H9 (cell line): ENCODE results near the gene BHLHE23. TPM values are rescaled to one million over a fixed set of nuclear protein-coding genes. Genes with fewer than 3 reads are reported as not detected.

Source experiments
- DNase-seq: peaks from one replicate; pipeline ENCODE4 v3.0.0-alpha.2; 2017
- H2AFZ ChIP-seq: one replicate; pipeline ENCODE4 v1.6.1; 2013; ENCODE audit warnings: mild to moderate bottlenecking, low read length, control low read depth, moderate library complexity
- H2AK5ac ChIP-seq: 2 replicates; pipeline ENCODE4 v1.6.1; 2013; ENCODE audit warnings: low read length, control low read depth, mixed read lengths; ENCODE audit not compliant: insufficient read length
- H2BK120ac ChIP-seq: one replicate; pipeline ENCODE4 v1.6.1; 2013; ENCODE audit warnings: low read depth, mild to moderate bottlenecking, low read length, control low read depth, inconsistent platforms; ENCODE audit not compliant: poor library complexity, severe bottlenecking
- H2BK12ac ChIP-seq: 2 replicates; pipeline ENCODE4 v1.6.1; 2013; ENCODE audit warnings: low read length, control low read depth, mixed read lengths, low read depth; ENCODE audit not compliant: insufficient read length
- H2BK15ac ChIP-seq: 2 replicates; pipeline ENCODE4 v1.6.1; 2013; ENCODE audit warnings: low read depth, low read length, control low read depth
- H2BK20ac ChIP-seq: one replicate; pipeline ENCODE4 v1.6.1; 2013; ENCODE audit warnings: low read depth, mild to moderate bottlenecking, low read length, control low read depth, inconsistent platforms; ENCODE audit not compliant: poor library complexity, severe bottlenecking
- H2BK5ac ChIP-seq: 2 replicates; pipeline ENCODE4 v1.6.1; 2013; ENCODE audit warnings: low read length, control low read depth, mixed read lengths; ENCODE audit not compliant: insufficient read length
- H3K14ac ChIP-seq: 2 replicates; pipeline ENCODE4 v1.6.1; 2013; ENCODE audit warnings: low read length, control low read depth; ENCODE audit not compliant: insufficient read depth
- H3K18ac ChIP-seq: 2 replicates; pipeline ENCODE4 v1.6.1; 2013; ENCODE audit warnings: low read depth, mild to moderate bottlenecking, mixed read lengths, low read length, control low read depth; ENCODE audit not compliant: insufficient read length
- H3K23ac ChIP-seq: 2 replicates; pipeline ENCODE4 v1.6.1; 2013; ENCODE audit warnings: low read length, control low read depth, mixed read lengths, low read depth; ENCODE audit not compliant: insufficient read length
- H3K23me2 ChIP-seq: 2 replicates; pipeline ENCODE4 v1.6.1; 2013; ENCODE audit warnings: low read depth, mild to moderate bottlenecking, mixed read lengths, low read length, control low read depth; ENCODE audit not compliant: insufficient read length, poor library complexity, severe bottlenecking
- H3K27ac ChIP-seq: 2 replicates; pipeline ENCODE4 v1.5.1; 2013; ENCODE audit warnings: low read length, control low read depth, mixed read lengths, low read depth; ENCODE audit not compliant: insufficient read length
- H3K27me3 ChIP-seq: 2 replicates; pipeline ENCODE4 v1.6.1; 2013; ENCODE audit warnings: low read length, control low read depth, inconsistent platforms; ENCODE audit not compliant: insufficient read depth
- H3K4ac ChIP-seq: 2 replicates; pipeline ENCODE4 v1.6.1; 2013; ENCODE audit warnings: low read depth, mild to moderate bottlenecking, control low read depth, inconsistent platforms, low read length, moderate library complexity
- H3K4me1 ChIP-seq: 2 replicates; pipeline ENCODE4 v1.6.1; 2013; ENCODE audit warnings: low read length, control low read depth, inconsistent platforms; ENCODE audit not compliant: insufficient read depth
- H3K4me2 ChIP-seq: 2 replicates; pipeline ENCODE4 v1.6.1; 2013; ENCODE audit warnings: low read length, control low read depth, mixed read lengths; ENCODE audit not compliant: insufficient read length, insufficient read depth
- H3K56ac ChIP-seq: 2 replicates; pipeline ENCODE4 v1.6.1; 2013; ENCODE audit warnings: low read depth, mild to moderate bottlenecking, mixed read lengths, low read length, control low read depth; ENCODE audit not compliant: insufficient read length
- H3K79me1 ChIP-seq: 2 replicates; pipeline ENCODE4 v1.6.1; 2013; ENCODE audit warnings: low read depth, mild to moderate bottlenecking, moderate library complexity, low read length, control low read depth, inconsistent platforms; ENCODE audit not compliant: insufficient read depth, poor library complexity, severe bottlenecking
- H3K79me2 ChIP-seq: 2 replicates; pipeline ENCODE4 v1.6.1; 2013; ENCODE audit warnings: low read length, control low read depth, inconsistent platforms; ENCODE audit not compliant: insufficient read depth
- H3K9ac ChIP-seq: 2 replicates; pipeline ENCODE4 v1.6.1; 2013; ENCODE audit warnings: low read length, control low read depth, mixed read lengths; ENCODE audit not compliant: insufficient read length; ENCODE audit errors: extremely low read depth
- H3K9me3 ChIP-seq: one replicate; pipeline ENCODE4 v1.6.1; 2013; ENCODE audit warnings: low read depth, low read length, inconsistent platforms; ENCODE audit not compliant: control insufficient read depth
- H3T11ph ChIP-seq: one replicate; pipeline ENCODE4 v1.6.1; 2013; ENCODE audit warnings: mild to moderate bottlenecking, low read length, control low read depth, inconsistent platforms
- H4K20me1 ChIP-seq: one replicate; pipeline ENCODE4 v1.6.1; 2013; ENCODE audit not compliant: control insufficient read depth, insufficient read length, insufficient read depth
- H4K5ac ChIP-seq: 2 replicates; pipeline ENCODE4 v1.6.1; 2013; ENCODE audit warnings: low read depth, mild to moderate bottlenecking, mixed read lengths, low read length, control low read depth; ENCODE audit not compliant: insufficient read length
- H4K8ac ChIP-seq: replicated peaks from 2 replicates; pipeline ENCODE4 v1.6.1; 2013; ENCODE audit warnings: low read length, control low read depth, mixed read lengths, low read depth; ENCODE audit not compliant: insufficient read length
- H4K91ac ChIP-seq: 2 replicates; pipeline ENCODE4 v1.6.1; 2013; ENCODE audit warnings: low read depth, mild to moderate bottlenecking, moderate library complexity, mixed read lengths, low read length, control low read depth; ENCODE audit not compliant: insufficient read length
- H3K27ac Mint-ChIP-seq, 3 experiments: 2 replicates in 2 of 3; 3 replicates in 1 of 3; pipeline ENCODE4 v1.8.0; 2020 to 2021; ENCODE audit warnings: mixed read lengths in 3 of 3, mild to moderate bottlenecking in 1 of 3, moderate library complexity in 1 of 3
- H3K27me3 Mint-ChIP-seq: 2 replicates; pipeline ENCODE4 v1.8.0; 2021; ENCODE audit warnings: low read depth, mild to moderate bottlenecking, moderate library complexity, mixed read lengths
- H3K36me3 Mint-ChIP-seq, 3 experiments: 2 replicates in 2 of 3; 3 replicates in 1 of 3; pipeline ENCODE4 v1.8.0; 2020 to 2021; ENCODE audit warnings: low read depth in 3 of 3, mixed read lengths in 3 of 3; ENCODE audit not compliant: insufficient read depth in 1 of 3
- H3K4me1 Mint-ChIP-seq, 2 experiments: 2 replicates each; pipeline ENCODE4 v1.8.0; 2020; ENCODE audit warnings: mixed read lengths in 2 of 2
- H3K4me3 Mint-ChIP-seq, 2 experiments: 2 replicates in 1 of 2; 3 replicates in 1 of 2; pipeline ENCODE4 v1.8.0; 2020 to 2021; ENCODE audit warnings: mild to moderate bottlenecking in 2 of 2, mixed read lengths in 2 of 2, moderate library complexity in 1 of 2
- H3K9me3 Mint-ChIP-seq, 2 experiments: 2 replicates in 1 of 2; 3 replicates in 1 of 2; pipeline ENCODE4 v1.8.0; 2020; ENCODE audit warnings: mild to moderate bottlenecking in 2 of 2, mixed read lengths in 2 of 2, moderate library complexity in 1 of 2
- WGBS: extraction: QIAGEN DNeasy Blood & Tissue Kit; methylation state at CpG from one replicate; pipeline ENCODE4 v1.1.7; 2013; ENCODE audit warnings: missing lambda C conversion rate, low lambda C conversion rate, mixed read lengths; ENCODE audit not compliant: insufficient read length; ENCODE audit errors: extremely low coverage; 5-methylcytosine and 5-hydroxymethylcytosine counted together
- total RNA-seq: library from RNA; stranded (reverse); gene quantifications from 2 replicates; pipeline ENCODE4 v1.2.1, GENCODE V29; 2021
- TF ChIP-seq, protein P1 (sequence below): fragments of 200-600 bp; sonication (generic); conservative IDR thresholded peaks from 3 replicates; pipeline ENCODE4 v1.8.0; 2021; ENCODE audit warnings: antibody characterized with exemption, mild to moderate bottlenecking

BHLHE23 gene
- total RNA-seq, 1 experiment from 2014 or later: 0.35 TPM

DNA sequence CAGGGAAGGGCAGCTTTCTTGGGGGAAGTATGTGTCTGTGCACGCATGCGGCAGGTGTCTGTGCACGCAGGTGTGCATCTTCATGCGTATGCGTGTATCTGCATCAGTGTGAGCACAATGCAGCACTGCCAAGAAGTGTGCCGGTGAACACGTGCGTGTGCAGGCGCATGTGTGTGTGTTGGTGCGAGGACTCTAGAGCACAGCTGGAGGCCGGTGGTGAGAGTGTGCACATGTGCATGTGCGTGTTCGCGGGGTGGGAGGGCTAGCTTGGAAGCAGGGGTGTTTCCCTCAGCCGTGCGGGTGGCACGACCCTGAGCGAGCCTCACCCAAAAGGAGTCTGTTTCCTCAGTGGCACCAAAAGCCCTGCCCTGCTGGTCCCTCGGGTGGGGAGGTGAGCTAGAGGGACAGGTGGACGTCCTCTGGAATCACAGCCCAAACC is 46.7 kb downstream of the BHLHE23 start:
- Histone ChIP-seq H2AFZ (no peak overlapping the region), H3K9me3 (no peaks in the 10 kb centered on the region), H3K79me1 (no peaks in the 10 kb centered on the region), H2BK5ac (no peak overlapping the region), H2BK12ac (no peak overlapping the region), H3K56ac (no peak overlapping the region), H2AK5ac (no peak overlapping the region), H3K27ac (no peak overlapping the region), H2BK20ac (no peak overlapping the region), H3K4ac (no peak overlapping the region), H3K23me2 (no peaks in the 10 kb centered on the region), H4K20me1 (no peaks in the 10 kb centered on the region), H2BK15ac (no peak overlapping the region), H3K14ac (no peak overlapping the region), H4K91ac (no peak overlapping the region), H3K79me2 (no peaks in the 10 kb centered on the region), H3K23ac (no peak overlapping the region), H3K18ac (no peak overlapping the region), H3K9ac (no peak overlapping the region), H3K4me1 (no peaks in the 10 kb centered on the region), H4K5ac (no peak overlapping the region), H2BK120ac (no peak overlapping the region), H4K8ac (no peak overlapping the region), H3K4me2 (no peak overlapping the region), H3T11ph (no peak overlapping the region), H3K27me3 (no peaks in the 10 kb centered on the region)
- no peaks in the 10 kb centered on the region for H3K27me3 Mint-ChIP-seq
- no peak for DNase-seq
- WGBS: no CpG with 5 or more reads among the region's 20 CpGs
- TF ChIP-seq, protein P1, sequence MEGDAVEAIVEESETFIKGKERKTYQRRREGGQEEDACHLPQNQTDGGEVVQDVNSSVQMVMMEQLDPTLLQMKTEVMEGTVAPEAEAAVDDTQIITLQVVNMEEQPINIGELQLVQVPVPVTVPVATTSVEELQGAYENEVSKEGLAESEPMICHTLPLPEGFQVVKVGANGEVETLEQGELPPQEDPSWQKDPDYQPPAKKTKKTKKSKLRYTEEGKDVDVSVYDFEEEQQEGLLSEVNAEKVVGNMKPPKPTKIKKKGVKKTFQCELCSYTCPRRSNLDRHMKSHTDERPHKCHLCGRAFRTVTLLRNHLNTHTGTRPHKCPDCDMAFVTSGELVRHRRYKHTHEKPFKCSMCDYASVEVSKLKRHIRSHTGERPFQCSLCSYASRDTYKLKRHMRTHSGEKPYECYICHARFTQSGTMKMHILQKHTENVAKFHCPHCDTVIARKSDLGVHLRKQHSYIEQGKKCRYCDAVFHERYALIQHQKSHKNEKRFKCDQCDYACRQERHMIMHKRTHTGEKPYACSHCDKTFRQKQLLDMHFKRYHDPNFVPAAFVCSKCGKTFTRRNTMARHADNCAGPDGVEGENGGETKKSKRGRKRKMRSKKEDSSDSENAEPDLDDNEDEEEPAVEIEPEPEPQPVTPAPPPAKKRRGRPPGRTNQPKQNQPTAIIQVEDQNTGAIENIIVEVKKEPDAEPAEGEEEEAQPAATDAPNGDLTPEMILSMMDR: no peak
- no peaks in the 10 kb centered on the region for H3K9me3 Mint-ChIP-seq
- peaks cover 0 to 9% of the 10 kb centered on the region in 2 experiments; a peak in 1 of 4 replicates for H3K4me1 Mint-ChIP-seq
- peak overlapping the region in 2 of 3 experiments; percentile 40 to 53; a peak in 2 of 7 replicates for H3K27ac Mint-ChIP-seq
- peaks cover 2 to 22% (median 7%) of the 10 kb centered on the region in 3 experiments; a peak in 4 of 7 replicates for H3K36me3 Mint-ChIP-seq
- peak overlapping the region in 1 of 2 experiments; percentile 10; a peak in 1 of 5 replicates for H3K4me3 Mint-ChIP-seq
